GM12892 (cell line): ENCODE data around the gene ATP4B. TPM values are rescaled to one million over a fixed set of nuclear protein-coding genes. Genes with fewer than 3 reads are reported as not detected.

Source experiments
- DNase-seq: peaks from one replicate; pipeline ENCODE4 v3.0.0; 2011; ENCODE audit not compliant: insufficient read length
- FAIRE-seq: peaks from 2 replicates; lab custom pipeline; 2011; peaks lifted over from hg19 to GRCh38; lab: Jason Lieb, UNC
- POLR2A ChIP-seq: IDR thresholded peaks from 2 replicates; pipeline ENCODE4 v1.6.1; 2011; ENCODE audit warnings: low read depth, low read length, control low read depth
- POLR2AphosphoS5 ChIP-seq: IDR thresholded peaks from 2 replicates; pipeline ENCODE4 v1.6.1; 2011; ENCODE audit warnings: low read depth, low read length, control low read depth
- TAF1 ChIP-seq: IDR thresholded peaks from 2 replicates; pipeline ENCODE4 v1.6.1; 2011; ENCODE audit warnings: low read depth, mild to moderate bottlenecking, control low read depth, low read length, borderline replicate concordance
- polyA plus RNA-seq: library from polyadenylated mRNA; unstranded; fragments of >200 nt; gene quantifications from one replicate; pipeline ENCODE4 v1.2.1, GENCODE V29; 2012; ENCODE audit warnings: missing spikeins, inconsistent platforms; ENCODE audit not compliant: missing spikeins

Gene ATP4B
- 0.17 TPM for polyA plus RNA-seq

GRCh38 chr13:113657851-113658741 is at the start of gene ATP4B:
Gene ATP4B, minus strand, starts transcription at chr13:113658198. Its CDS starts 54 bp downstream, at chr13:113658144.
- no peak for TF ChIP-seq POLR2A
- TF ChIP-seq POLR2AphosphoS5, result no peak
- TF ChIP-seq TAF1, result no peak
- FAIRE-seq (no peak), DNase-seq (no peak)

DNA sequence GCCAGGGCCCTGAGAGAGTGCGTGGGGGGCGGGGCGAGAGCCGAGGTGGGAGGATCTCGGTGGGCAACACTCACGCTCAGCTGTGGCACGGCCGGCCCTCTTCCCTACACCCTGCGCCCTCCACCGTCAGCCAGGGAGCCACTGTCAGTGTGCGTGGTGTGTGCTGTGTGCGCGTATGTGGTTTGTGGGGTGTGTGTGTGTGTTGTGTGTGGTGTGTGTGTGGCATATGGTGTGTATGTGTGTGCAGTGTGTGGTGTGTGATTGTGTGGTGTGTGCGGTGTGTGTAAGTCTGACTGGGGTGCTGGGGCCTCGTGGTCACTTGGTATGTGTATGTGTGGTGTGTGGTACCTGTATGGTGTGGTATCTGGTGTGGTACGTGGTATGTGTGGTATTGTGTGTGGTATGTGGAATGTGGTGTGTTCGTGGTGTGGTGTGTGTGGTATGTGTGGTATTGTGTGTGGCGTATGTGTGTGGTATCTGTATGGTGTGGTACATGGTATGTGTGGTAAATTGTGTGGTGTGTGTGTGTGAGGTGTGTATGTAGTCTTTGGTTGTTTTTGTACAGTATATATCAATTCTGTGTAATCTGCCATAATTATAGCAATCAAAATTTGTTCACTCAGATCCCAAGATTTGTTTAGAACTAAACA is 14.1 kb upstream of the ATP4B start:
- DNase-seq (no peak), FAIRE-seq (no peak)
- TF ChIP-seq POLR2A, result no peak
- no peak for TF ChIP-seq POLR2AphosphoS5
- TF ChIP-seq TAF1, result no peak

DNA sequence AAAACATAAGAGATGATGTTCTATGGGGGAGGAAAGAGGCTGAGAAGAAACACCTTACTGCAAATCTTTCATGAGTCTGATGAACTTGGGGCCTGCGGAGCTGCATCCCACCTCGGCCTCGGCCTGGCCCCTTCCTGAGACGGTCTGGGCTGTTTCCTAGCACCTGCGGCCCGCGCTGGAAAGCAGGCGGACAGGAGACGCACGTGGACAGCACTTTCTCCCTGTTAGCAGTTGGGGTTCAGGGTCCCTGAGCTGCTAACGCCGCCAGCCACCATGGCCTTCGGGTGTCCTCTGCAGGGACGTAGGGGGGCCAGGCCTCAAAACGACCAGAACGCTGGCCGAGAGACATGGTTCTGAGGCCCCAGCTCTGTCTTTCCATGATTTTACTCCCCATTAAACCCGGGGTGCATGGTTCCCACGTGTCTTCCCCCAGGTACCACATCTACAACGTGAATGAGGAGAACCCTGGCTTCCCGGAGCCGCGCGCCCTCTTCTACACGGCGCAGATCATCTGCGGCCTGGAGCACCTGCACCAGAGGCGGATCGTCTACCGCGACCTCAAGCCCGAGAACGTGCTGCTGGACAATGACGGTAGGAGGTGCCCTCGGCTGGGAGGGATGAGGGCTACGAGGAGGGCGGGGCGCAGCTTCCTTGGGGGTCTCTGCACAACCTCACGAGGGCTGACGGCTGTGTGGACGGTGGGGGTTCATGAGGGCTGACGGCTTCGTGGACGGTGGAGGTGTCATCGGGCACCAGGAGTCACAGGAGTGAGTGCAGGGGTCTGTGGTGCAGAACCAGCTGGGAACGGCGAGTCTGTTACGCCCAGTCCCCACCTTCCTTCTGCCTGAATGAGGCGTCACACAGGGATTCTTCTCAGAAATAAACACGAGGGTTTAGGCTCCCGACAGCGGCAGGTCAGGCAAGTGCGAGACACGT is 13.3 kb upstream of the ATP4B start:
- DNase-seq, result no peak
- no peak for FAIRE-seq

DNA sequence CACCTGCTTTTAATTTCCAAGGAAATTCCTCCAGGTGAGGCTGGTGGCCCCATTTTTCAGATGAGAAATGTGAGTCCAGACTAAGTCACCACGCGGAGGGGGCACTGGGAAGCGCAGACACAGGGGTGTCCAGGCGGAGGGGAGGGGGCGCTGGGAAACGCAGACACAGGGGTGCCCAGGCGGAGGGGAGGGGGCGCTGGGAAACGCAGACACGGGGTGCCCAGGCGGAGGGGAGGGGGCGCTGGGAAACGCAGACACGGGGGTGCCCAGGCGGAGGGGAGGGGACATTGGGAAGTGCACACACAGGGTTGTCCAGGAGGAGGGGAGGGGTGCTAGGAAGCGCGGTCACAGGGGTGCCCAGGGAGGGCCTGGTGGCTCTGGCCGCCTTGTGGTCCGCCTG is 12.5 kb upstream of the ATP4B start:
- DNase-seq (no peak), FAIRE-seq (no peak)
- no peak for TF ChIP-seq POLR2A

More for the DNA sequence above, 13.3 kb upstream of the ATP4B start:
- TF ChIP-seq TAF1 (no peak), POLR2A (no peak), POLR2AphosphoS5 (no peak)

DNA sequence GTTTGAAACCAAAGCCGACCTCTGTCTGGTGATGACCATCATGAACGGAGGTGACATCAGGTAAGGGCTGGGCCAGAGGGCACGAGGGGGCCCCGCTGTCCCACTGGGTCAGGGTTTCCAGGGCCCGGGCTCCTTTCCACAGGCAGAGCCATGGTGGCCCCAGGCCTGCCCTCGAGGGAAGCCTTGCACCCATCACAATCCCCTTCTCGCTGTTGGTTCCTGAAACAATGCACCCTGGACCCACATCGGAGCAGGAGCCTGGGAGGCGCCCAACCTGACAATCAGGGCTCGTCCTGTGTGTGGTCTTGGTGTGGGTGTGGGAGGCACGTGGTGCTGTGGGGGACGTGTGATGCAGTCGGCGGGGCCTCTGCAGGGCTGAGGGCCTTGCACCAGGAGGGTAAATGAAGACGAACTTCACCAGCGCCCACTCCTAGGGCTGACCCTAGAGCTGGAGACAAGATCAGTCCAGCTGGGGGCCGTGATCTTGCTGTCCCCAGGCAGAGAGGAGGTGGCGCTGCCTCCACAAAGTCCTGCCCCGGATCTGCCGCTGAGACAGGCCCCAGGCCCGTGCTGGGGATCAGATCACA is 11.8 kb upstream of the ATP4B start:
- no peak for TF ChIP-seq POLR2AphosphoS5
- TF ChIP-seq POLR2A, result no peak
- TF ChIP-seq TAF1, result no peak
- DNase-seq (no peak), FAIRE-seq (no peak)

DNA sequence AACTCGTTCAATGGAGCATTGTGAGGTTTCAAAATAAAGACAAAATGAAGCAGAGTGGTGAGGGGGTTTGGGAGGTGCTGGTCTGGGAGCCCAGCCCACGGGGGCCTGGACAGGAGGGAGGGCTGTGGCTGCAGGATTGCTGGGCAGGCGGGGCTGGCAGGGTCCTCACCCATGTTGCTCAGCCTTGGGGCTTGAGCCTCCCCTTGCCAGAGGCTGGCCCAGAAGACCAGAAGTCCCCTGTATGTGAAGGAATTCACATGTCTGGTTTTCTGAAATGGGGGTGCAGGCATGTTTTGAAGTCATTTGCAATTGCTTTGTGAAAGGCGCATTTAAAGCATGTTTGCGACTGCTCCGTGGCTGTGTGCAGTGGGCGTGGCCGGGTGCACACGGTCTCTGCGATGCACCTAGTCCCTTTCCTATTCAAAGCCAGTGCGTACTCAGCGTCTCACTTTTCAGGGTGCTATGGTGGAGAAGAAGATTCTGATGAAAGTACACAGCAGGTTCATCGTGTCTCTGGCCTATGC is 11.3 kb upstream of the ATP4B start:
- no peak for TF ChIP-seq TAF1
- TF ChIP-seq POLR2A, result no peak
- TF ChIP-seq POLR2AphosphoS5, result no peak
- DNase-seq (no peak), FAIRE-seq (no peak)

DNA sequence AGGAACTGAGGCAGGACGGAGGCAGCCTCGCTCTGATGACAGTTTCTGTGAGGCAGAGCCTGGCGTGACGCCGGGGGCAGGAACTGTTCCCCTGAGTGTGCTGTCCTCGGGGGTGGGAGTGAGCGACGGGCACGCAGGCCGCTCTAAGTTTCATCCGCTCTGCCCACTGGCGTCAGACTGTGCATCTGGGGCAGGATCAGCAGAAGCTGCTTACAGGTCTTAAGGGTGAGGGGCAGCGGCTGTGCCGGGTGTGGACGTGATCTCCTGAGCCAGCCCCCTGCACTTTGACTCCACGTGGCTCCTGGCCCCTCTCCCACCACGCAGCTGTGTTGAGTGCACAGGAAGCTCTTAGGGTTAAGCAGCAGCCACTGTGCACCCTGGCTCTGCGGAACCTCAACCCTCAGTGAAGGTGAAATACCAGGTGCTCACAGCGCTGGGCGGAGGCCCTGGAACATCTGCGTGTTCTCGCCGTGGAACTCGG is 10.5 kb upstream of the ATP4B start:
- TF ChIP-seq TAF1 (no peak), POLR2A (no peak), POLR2AphosphoS5 (no peak)
- FAIRE-seq, result no peak
- no peak for DNase-seq

- DNase-seq, result no peak
- TF ChIP-seq POLR2A, result no peak
- no peak for TF ChIP-seq TAF1
- TF ChIP-seq POLR2AphosphoS5, result no peak
- no peak for FAIRE-seq
These were observed 9.9 kb upstream of the ATP4B start for GRCh38 chr13:113667771-113668490.

GRCh38 chr13:113666951-113667701 is 9.1 kb upstream of the ATP4B start, which contains the start of gene GRK1:
Gene GRK1, plus strand, starts transcription at chr13:113667219. Its CDS starts 168 bp downstream, at chr13:113667387.
- TF ChIP-seq POLR2A (no peak), POLR2AphosphoS5 (no peak), TAF1 (no peak)
- FAIRE-seq, result no peak
- no peak for DNase-seq

DNA sequence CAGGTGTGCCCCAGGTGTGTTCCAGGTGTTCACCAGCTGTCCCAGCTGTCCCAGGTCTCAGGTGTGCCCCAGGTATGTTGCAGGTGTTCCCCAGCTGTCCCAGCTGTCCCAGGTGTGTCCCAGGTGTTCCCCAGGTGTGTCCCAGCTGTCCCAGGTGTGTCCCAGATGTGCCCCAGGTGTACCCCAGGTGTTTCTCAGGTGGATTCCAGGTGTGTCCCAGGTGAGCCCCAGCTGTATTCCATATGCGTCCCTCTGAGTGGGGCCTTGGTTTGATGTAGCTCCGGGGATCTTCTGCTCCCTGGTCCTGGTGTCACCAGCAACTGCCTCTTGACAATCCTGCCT is 8.3 kb upstream of the ATP4B start:
- FAIRE-seq (no peak), DNase-seq (no peak)
- TF ChIP-seq TAF1, result no peak
- TF ChIP-seq POLR2A, result no peak
- no peak for TF ChIP-seq POLR2AphosphoS5
